ENCODE measurements around the gene FBN3. TPM values are rescaled to one million over a fixed set of nuclear protein-coding genes. Genes with fewer than 3 reads are reported as not detected.
"Not testable (repeated sequence)": the region's sequence is repeated elsewhere in the genome, so short reads cannot be mapped to it uniquely, and the experiment has no call there.

Gene FBN3
- total RNA-seq = not detected

DNA sequence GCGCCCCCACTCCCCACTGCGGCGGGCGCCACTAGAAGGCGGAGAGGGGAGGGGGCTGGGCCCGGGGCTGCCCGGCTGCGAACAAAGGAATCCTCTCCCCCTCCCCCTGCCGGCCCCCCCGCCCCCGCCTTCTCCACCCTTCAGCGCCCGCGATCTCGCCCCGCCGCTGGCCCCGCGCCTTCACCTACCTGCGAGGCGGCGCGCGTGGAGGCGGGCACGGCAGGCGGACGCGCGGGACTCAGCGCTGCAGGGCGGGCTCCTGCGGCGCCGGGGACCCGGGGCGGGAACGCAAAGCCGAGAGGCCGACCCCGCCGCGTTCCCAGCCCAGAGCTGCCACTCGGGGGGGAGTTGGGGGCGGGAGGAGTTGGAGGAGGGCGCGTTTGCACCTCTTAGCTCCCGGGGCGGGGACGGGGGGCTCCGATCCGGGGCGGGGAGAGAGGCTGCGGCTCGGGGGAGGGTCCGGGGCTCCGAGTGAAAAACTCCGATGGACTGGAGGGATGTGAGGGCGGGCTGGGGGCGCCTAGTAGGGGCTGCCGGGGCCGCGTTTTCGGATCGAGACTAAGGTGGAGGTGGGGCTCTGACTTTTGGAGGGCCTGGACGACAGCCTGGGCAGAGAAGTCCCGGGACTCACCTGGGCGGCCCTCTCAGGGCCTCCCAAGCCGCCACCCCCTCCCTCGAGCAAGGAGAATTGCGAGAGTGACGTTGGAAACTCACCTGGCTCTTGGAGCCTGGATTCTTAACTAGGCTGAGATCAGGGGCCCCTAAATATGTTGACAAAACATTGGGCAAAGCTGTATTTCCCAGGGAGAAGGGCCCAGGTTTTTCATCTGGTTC is at the start of gene FBN3:
TSS of gene FBN3 (minus strand) at position 332 of the 834 bp plus-strand sequence. CDS start 2,112 bp downstream, outside the sequence.
- Histone ChIP-seq H3K4me3 (ENCODE audit: low read length) (no peak within 1 kb of the TSS), H3K9me3 (ENCODE audit: low read depth, low read length) (no peaks in the 10 kb centered on the region), H3K27me3 (ENCODE audit: insufficient read depth, low read length) (peaks cover 28% of the 10 kb centered on the region), H3K4me1 (ENCODE audit: insufficient read depth, low read length) (no peaks in the 10 kb centered on the region)

- Histone ChIP-seq H3K9me3 (ENCODE audit: low read depth, low read length) (no peaks in the 10 kb centered on the region), H3K4me1 (ENCODE audit: insufficient read depth, low read length) (peaks cover 51% of the 10 kb centered on the region), H3K27me3 (ENCODE audit: insufficient read depth, low read length) (no peaks in the 10 kb centered on the region), H3K4me3 (ENCODE audit: low read length) (no peak overlapping the region)
These were observed 47.0 kb upstream of the FBN3 start for GRCh38 chr19:8196271-8196927.

- no peaks in the 10 kb centered on the region for H3K9me3 ChIP-seq (ENCODE audit: low read depth, low read length)
- no peaks in the 10 kb centered on the region for H3K27me3 ChIP-seq (ENCODE audit: insufficient read depth, low read length)
- H3K4me1 ChIP-seq (ENCODE audit: insufficient read depth, low read length) = peaks cover 56% of the 10 kb centered on the region
- H3K4me3 ChIP-seq (ENCODE audit: low read length) = no peak overlapping the region
These were observed 45.3 kb upstream of the FBN3 start for GRCh38 chr19:8194528-8195267.

- no peaks in the 10 kb centered on the region for H3K9me3 ChIP-seq (ENCODE audit: low read depth, low read length)
- H3K4me3 ChIP-seq (ENCODE audit: low read length) = no peak overlapping the region
- peaks cover 56% of the 10 kb centered on the region for H3K4me1 ChIP-seq (ENCODE audit: insufficient read depth, low read length)
- no peaks in the 10 kb centered on the region for H3K27me3 ChIP-seq (ENCODE audit: insufficient read depth, low read length)
These were observed 42.9 kb upstream of the FBN3 start for GRCh38 chr19:8192221-8192820.

DNA sequence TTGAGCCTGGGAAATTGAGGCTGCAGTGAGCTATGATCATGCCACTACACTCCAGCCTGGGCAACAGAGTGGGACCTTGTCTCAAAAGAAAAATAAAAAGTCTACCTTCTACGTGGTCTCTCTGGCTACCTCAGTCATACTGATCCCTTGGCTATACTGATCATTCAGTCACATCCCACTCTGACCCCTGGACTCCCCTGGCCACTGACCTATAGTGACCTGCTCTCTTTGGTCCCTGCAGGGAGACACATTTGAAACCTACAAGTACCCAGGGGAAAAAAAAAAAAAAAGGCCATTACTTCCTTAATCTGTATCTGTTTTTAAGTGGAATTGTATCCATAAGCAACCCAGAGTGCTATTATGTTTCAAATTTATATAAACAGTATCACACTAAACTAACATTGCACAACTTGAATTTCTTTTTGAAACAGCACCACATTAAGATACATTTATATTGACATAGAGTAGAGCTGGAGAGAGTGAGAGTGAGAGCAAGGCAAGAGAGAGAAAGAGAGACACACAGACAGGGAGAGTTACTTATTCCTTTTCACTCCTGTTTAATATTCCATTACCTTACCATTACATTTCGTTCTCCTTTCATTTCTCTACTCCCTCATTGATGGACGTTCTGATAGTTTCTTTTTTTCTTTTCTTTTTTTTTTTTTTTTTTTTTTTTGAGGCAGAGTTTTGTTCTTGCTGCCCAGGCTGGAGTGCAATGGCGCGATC is 36.1 kb upstream of the FBN3 start:
- Histone ChIP-seq H3K4me1 (ENCODE audit: insufficient read depth, low read length) (peaks cover 17% of the 10 kb centered on the region), H3K4me3 (ENCODE audit: low read length) (no peak overlapping the region), H3K27me3 (ENCODE audit: insufficient read depth, low read length) (no peaks in the 10 kb centered on the region), H3K9me3 (ENCODE audit: low read depth, low read length) (no peaks in the 10 kb centered on the region)

DNA sequence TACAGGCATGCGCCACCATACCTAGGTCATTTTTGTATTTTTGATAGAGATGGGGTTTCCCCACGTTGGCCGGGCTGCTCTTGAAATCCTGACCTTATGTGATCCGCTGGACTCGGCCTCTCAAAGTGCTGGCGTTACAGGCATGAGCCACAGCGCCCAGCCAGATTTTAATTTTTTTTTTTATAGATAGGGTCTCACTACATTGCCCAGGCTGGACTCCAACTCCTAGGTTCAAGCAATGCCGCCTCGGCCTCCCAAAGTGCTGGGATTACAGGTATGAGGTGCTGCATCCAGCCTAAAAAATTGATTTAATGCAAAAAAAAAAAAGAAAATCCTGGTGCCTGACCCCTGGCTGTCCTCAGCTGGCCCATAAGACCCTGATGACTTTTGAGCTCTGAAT is 34.9 kb upstream of the FBN3 start:
- Histone ChIP-seq H3K9me3 (ENCODE audit: low read depth, low read length) (no peaks in the 10 kb centered on the region), H3K4me1 (ENCODE audit: insufficient read depth, low read length) (peaks cover 25% of the 10 kb centered on the region), H3K27me3 (ENCODE audit: insufficient read depth, low read length) (no peaks in the 10 kb centered on the region), H3K4me3 (ENCODE audit: low read length) (no peak overlapping the region)

DNA sequence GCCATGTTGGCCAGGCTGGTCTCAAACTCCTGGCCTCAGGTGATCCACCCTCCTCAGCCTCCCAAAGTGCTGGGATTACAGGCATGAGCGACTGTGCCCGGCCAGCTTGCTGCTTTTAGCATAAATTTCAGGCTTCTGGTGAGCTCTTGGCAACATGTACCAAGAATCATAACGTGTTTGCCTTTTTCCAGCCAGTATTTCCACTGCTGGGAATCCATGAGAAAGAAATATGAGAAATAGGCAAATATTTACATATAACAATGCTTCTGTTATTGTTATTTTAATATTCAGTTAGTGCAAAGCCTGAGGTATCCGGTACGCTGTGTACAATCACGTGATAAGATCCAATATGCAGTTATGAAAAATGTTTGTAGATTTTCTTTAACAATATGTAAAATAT is 30.6 kb upstream of the FBN3 start:
- Histone ChIP-seq H3K4me1 (ENCODE audit: insufficient read depth, low read length) (peaks cover 25% of the 10 kb centered on the region), H3K9me3 (ENCODE audit: low read depth, low read length) (no peaks in the 10 kb centered on the region), H3K4me3 (ENCODE audit: low read length) (no peak overlapping the region), H3K27me3 (ENCODE audit: insufficient read depth, low read length) (no peaks in the 10 kb centered on the region)

- Histone ChIP-seq H3K4me1 (ENCODE audit: insufficient read depth, low read length) (no peaks in the 10 kb centered on the region), H3K4me3 (ENCODE audit: low read length) (no peak overlapping the region), H3K27me3 (ENCODE audit: insufficient read depth, low read length) (no peaks in the 10 kb centered on the region), H3K9me3 (ENCODE audit: low read depth, low read length) (no peaks in the 10 kb centered on the region)
These were observed 25.3 kb upstream of the FBN3 start for GRCh38 chr19:8174706-8175105.

DNA sequence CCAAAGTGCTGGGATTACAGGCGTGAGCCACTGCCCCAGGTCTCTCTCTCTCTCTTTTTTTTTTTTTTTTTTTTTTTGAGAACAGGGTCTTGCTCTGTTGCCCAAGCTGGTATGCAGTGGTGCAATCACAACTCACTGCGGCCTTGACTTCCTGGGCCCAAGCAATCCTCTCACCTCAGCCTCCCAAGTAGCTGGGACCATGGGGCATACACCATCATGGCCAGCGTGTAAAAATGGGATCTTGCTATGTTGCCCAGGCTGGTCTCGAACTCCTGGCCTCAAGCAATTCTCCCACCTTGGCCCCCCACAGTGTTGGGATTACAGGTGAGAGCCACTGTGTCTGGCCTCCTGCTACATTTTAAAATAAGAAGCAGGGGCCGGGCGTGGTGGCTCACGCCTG is 19.1 kb upstream of the FBN3 start:
- Histone ChIP-seq H3K9me3 (ENCODE audit: low read depth, low read length) (no peaks in the 10 kb centered on the region), H3K27me3 (ENCODE audit: insufficient read depth, low read length) (no peaks in the 10 kb centered on the region), H3K4me3 (ENCODE audit: low read length) (no peak overlapping the region), H3K4me1 (ENCODE audit: insufficient read depth, low read length) (no peaks in the 10 kb centered on the region)

DNA sequence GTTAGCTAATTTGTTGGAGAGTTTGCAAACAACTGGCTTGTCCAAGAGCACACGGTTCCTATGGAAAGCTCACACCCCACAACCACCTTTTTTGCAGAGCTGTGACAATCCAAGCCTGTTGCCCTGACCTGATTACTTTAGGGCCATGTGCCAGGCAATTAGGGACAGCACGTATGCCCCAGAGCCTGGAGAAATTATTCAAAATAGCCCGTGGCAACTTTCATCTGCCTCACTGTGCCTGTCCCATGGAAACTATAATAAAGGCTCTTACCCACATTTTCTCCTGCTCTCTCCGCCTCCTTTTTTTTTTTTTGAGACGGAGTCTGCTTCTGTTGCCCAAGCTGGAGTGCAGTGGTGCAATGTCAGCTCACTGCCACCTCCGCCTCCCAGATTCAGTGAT is 18.6 kb upstream of the FBN3 start:
- H3K4me1 ChIP-seq (ENCODE audit: insufficient read depth, low read length) = no peaks in the 10 kb centered on the region
- H3K27me3 ChIP-seq (ENCODE audit: insufficient read depth, low read length) = no peaks in the 10 kb centered on the region
- no peaks in the 10 kb centered on the region for H3K9me3 ChIP-seq (ENCODE audit: low read depth, low read length)
- no peak overlapping the region for H3K4me3 ChIP-seq (ENCODE audit: low read length)

- Histone ChIP-seq H3K4me1 (ENCODE audit: insufficient read depth, low read length) (peaks cover 6% of the 10 kb centered on the region), H3K9me3 (ENCODE audit: low read depth, low read length) (no peaks in the 10 kb centered on the region)
These were observed 14.4 kb upstream of the FBN3 start for GRCh38 chr19:8163759-8164158.

GRCh38 chr19:8161135-8161646 is 11.8 kb upstream of the FBN3 start:
- Histone ChIP-seq H3K4me1 (ENCODE audit: insufficient read depth, low read length) (peaks cover 6% of the 10 kb centered on the region), H3K9me3 (ENCODE audit: low read depth, low read length) (no peaks in the 10 kb centered on the region)

More at GRCh38 chr19:8163759-8164158, 14.4 kb upstream of the FBN3 start:
- Histone ChIP-seq H3K4me3 (ENCODE audit: low read length) (no peak overlapping the region), H3K27me3 (ENCODE audit: insufficient read depth, low read length) (no peaks in the 10 kb centered on the region)

GRCh38 chr19:8159322-8159721 is 9.9 kb upstream of the FBN3 start:
- H3K4me1 ChIP-seq (ENCODE audit: insufficient read depth, low read length); H3K4me3 ChIP-seq (ENCODE audit: low read length); H3K9me3 ChIP-seq (ENCODE audit: low read depth, low read length); H3K27me3 ChIP-seq (ENCODE audit: insufficient read depth, low read length): not testable (repeated sequence)

More at GRCh38 chr19:8161135-8161646, 11.8 kb upstream of the FBN3 start:
- H3K27me3 ChIP-seq (ENCODE audit: insufficient read depth, low read length) = no peaks in the 10 kb centered on the region
- no peak overlapping the region for H3K4me3 ChIP-seq (ENCODE audit: low read length)

DNA sequence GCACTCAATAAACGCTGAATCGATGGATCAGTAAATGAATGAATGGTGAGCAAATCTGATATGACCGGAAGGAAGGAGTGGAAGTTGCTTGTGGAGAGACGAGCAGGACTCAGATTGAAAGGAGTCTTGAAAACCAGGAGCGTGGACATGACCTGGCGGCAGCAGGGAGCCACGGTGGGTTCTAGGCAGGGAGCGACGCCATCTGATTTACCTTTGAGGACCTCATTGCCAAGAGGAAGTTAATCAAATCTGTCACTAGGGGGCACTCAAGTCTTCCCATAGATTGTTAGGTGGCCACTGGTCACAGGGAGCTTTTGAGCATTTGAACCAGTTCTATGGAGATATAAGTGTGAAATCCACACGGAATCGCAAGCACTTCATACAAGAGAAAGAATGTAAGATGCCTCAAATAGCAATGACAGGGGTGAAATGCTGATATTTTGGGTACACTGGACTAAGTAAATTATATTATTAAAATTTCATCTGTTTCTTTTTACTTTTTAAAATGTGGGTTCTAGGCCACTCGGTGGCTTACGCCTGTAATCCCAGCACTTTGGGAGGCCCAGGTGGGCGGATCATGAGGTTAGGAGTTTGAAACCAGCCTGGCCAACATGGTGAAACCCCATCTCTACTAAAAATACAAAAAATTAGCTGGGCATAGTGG is 9.2 kb upstream of the FBN3 start:
- Histone ChIP-seq H3K4me3 (ENCODE audit: low read length) (no peak overlapping the region), H3K27me3 (ENCODE audit: insufficient read depth, low read length) (no peaks in the 10 kb centered on the region), H3K4me1 (ENCODE audit: insufficient read depth, low read length) (peaks cover 6% of the 10 kb centered on the region), H3K9me3 (ENCODE audit: low read depth, low read length) (no peaks in the 10 kb centered on the region)

All from mononuclear cell (primary cell).